Activated CD8-positive, alpha-beta T cell treated with anti-CD3 and anti-CD28 coated beads for 36 hours (primary cell): Measurements from ENCODE around the gene HBP1. TPM values are rescaled to one million over a fixed set of nuclear protein-coding genes. Genes with fewer than 3 reads are reported as not detected.

Experiments
- ATAC-seq: fragments of 200-7000 bp; cut with Tn5 transposase; one replicate; pipeline ENCODE4 v1.10.0; 2021; ENCODE audit warnings: mild to moderate bottlenecking, moderate library complexity
- CTCF ChIA-PET: fragments of 350-600 bp; sonication (Branson Sonifier 250); formaldehyde crosslinking; loops from one replicate; lab custom pipeline; 2021; ENCODE audit warnings: antibody characterized with exemption; lab: Charles Lee
- POLR2A ChIA-PET: fragments of 350-600 bp; sonication (Branson Sonifier 250); formaldehyde crosslinking; loops from one replicate; lab custom pipeline; 2021; ENCODE audit warnings: antibody characterized with exemption; lab: Charles Lee
- DNase-seq: peaks from one replicate; pipeline ENCODE4 v3.0.0-alpha.2; 2020
- H3K27ac Mint-ChIP-seq: one replicate; pipeline ENCODE4 v1.8.0; 2021; ENCODE audit warnings: mild to moderate bottlenecking, mixed read lengths
- H3K27me3 Mint-ChIP-seq: one replicate; pipeline ENCODE4 v1.8.0; 2021; ENCODE audit warnings: mixed read lengths
- H3K36me3 Mint-ChIP-seq: one replicate; pipeline ENCODE4 v1.8.0; 2021; ENCODE audit warnings: low read depth, mixed read lengths
- H3K4me1 Mint-ChIP-seq: one replicate; pipeline ENCODE4 v1.8.0; 2021; ENCODE audit warnings: low read depth, mixed read lengths
- H3K4me3 Mint-ChIP-seq: one replicate; pipeline ENCODE4 v1.8.0; 2021; ENCODE audit warnings: mild to moderate bottlenecking, moderate library complexity, mixed read lengths
- H3K9me3 Mint-ChIP-seq: one replicate; pipeline ENCODE4 v1.8.0; 2021; ENCODE audit warnings: mixed read lengths
- intact Hi-C: fragments of 100-400 bp; cut with micrococcal nuclease; formaldehyde crosslinking; loops from one replicate; pipeline ENCODE4 v1.10.0; 2022
- total RNA-seq, 2 experiments: library from RNA; stranded (reverse); gene quantifications; one replicate each; pipeline ENCODE4 v1.2.3, GENCODE V29; 2021
- TF ChIP-seq, protein P1 (sequence below): fragments of 200-600 bp; IDR thresholded peaks from one replicate; pipeline ENCODE4 v1.8.0; 2022; ENCODE audit warnings: antibody characterized with exemption, mild to moderate bottlenecking

HBP1 gene
- total RNA-seq, 2 experiments from 2014 or later: 23.8 to 30.5 TPM

DNA sequence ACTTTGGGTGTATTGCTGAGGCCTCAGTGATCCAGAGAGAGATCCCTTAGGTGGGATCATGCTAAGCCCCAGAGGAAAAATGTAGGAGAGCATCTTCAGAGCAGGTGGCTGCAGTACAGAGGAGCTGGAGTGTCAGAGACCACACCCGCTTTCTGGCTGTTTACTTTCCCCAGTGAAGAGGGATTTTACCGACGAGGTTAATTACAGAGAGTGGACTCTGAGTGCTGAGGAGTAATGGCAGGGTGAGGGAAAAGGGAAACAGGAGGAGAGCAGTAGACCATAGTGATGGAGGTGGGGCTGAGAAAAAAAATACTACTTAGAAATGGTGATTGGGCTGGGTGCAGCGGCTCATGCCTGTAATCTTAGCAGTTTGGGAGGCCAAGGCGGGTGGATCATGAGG lies 43.3 kb upstream of the HBP1 start:
- DNase-seq (no peak), ATAC-seq (no peak)
- no peaks in the 10 kb centered on the region for H3K9me3 Mint-ChIP-seq
- H3K27me3 Mint-ChIP-seq: no peaks in the 10 kb centered on the region
- ChIA-PET POLR2A (interaction anchor here (1.1 kb wide), 1 partner anchor 48 kb away, joined by 3 read pairs; no protein-coding TSS in a partner anchor), CTCF (interaction anchor here (1.1 to 2.9 kb wide), 3 partner anchors 22 to 27 kb away, joined by 3 to 10 read pairs (median 8); no protein-coding TSS in a partner anchor)
- H3K4me1 Mint-ChIP-seq: peaks cover 14% of the 10 kb centered on the region
- peak overlapping the region; percentile 83 for H3K27ac Mint-ChIP-seq
- peak overlapping the region; percentile 64 for H3K4me3 Mint-ChIP-seq
- no peaks in the 10 kb centered on the region for H3K36me3 Mint-ChIP-seq
- intact Hi-C loops: no loop called here
- TF ChIP-seq, protein P1, sequence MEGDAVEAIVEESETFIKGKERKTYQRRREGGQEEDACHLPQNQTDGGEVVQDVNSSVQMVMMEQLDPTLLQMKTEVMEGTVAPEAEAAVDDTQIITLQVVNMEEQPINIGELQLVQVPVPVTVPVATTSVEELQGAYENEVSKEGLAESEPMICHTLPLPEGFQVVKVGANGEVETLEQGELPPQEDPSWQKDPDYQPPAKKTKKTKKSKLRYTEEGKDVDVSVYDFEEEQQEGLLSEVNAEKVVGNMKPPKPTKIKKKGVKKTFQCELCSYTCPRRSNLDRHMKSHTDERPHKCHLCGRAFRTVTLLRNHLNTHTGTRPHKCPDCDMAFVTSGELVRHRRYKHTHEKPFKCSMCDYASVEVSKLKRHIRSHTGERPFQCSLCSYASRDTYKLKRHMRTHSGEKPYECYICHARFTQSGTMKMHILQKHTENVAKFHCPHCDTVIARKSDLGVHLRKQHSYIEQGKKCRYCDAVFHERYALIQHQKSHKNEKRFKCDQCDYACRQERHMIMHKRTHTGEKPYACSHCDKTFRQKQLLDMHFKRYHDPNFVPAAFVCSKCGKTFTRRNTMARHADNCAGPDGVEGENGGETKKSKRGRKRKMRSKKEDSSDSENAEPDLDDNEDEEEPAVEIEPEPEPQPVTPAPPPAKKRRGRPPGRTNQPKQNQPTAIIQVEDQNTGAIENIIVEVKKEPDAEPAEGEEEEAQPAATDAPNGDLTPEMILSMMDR: no peak

DNA sequence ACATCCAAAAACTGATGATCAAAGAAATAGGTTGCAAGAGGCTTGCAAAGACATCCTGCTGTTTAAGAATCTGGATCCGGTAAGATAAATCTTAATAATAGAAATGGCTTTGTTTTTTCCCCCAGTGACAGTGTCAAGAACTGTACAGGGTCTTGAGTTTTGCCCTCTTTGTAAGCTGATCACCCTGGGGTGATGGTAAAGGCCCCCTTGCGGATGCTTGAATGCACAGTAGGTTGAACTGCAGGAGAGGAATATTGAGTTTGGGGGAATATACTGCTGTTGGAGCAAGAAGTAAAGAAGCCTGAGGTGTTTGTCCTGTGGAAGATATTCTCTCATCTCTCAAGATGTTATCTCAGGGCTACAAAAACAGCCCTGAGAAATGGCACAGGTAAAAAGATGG lies 40.6 kb upstream of the HBP1 start:
- Mint-ChIP-seq H3K27ac (no peak overlapping the region), H3K27me3 (no peaks in the 10 kb centered on the region), H3K4me1 (peaks cover 14% of the 10 kb centered on the region), H3K4me3 (no peak overlapping the region), H3K36me3 (no peaks in the 10 kb centered on the region), H3K9me3 (no peaks in the 10 kb centered on the region)
- DNase-seq (no peak), ATAC-seq (no peak)
- ChIA-PET CTCF (interaction anchor here (2.9 kb wide), 1 partner anchor 20 kb away, joined by 10 read pairs; no protein-coding TSS in a partner anchor), POLR2A (no interaction called here)
- intact Hi-C loops: no loop called here
- TF ChIP-seq, protein P1: no peak

DNA sequence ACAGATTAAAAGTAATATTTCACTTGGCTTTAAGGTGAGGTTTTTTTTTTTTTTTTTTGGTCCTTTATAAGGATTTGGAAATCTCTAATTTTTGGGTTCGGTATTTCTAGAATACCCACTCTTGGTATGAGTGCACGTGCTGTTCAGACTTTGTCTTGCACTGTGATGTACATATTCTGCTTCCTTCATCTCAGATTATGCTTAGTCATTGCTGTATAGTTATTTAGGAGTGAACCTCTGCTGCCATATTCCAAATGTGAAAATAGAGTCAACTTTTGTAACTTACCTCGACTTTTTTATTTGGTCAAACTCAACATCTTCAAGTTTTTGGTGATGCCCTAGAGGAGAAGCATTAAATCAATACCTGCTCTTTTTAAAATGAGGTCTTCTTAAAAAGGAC lies 40.1 kb upstream of the HBP1 start:
- intact Hi-C loops: no loop called here
- H3K4me1 Mint-ChIP-seq: peaks cover 14% of the 10 kb centered on the region
- H3K4me3 Mint-ChIP-seq: no peak overlapping the region
- CTCF ChIA-PET: no interaction called here
- DNase-seq: no peak
- no peaks in the 10 kb centered on the region for H3K9me3 Mint-ChIP-seq
- TF ChIP-seq, protein P1: no peak
- H3K27me3 Mint-ChIP-seq: no peaks in the 10 kb centered on the region
- H3K27ac Mint-ChIP-seq: no peak overlapping the region
- POLR2A ChIA-PET: no interaction called here
- no peaks in the 10 kb centered on the region for H3K36me3 Mint-ChIP-seq
- ATAC-seq: no peak

DNA sequence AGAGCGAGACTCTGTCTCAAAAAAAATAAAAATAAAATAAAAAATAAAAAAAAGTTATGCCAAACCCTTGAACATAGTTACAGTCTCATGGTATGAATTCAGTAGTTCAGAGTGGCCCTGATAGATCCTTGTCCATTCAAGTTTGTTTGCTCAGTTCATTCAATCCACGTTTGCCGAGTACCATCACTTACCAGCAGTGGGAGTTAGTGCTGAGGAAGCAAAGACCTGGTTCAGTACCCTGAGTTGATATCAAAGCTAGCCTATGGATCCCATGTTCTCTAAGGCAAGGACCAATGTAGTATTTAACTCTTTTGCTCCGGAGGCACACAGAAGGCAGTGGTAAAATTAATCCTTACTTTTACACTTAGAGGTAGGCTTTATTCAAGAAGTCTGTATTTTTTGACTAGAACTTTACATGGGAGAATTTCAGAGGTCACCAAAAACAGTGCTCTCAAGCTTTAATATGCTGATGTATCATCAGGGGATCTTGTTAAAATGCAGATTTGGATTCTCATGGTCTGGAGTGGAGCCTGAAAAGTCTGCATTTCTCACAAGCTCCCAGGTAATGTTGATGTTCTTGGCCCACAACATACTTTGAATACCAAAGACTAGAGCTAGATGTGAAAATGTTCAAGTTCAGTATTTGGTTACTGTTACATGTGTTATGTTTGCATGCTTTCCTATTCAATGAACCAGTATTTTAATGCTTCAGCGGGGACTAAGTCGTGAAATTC lies 38.1 kb upstream of the HBP1 start:
- intact Hi-C loops: no loop called here
- CTCF ChIA-PET: interaction anchor here (0.7 to 6.1 kb wide), 2 partner anchors 18 to 338 kb away, joined by 4 to 51 read pairs; no protein-coding TSS in a partner anchor
- no peaks in the 10 kb centered on the region for H3K36me3 Mint-ChIP-seq
- H3K27ac Mint-ChIP-seq: no peak overlapping the region
- H3K4me1 Mint-ChIP-seq: peaks cover 9% of the 10 kb centered on the region
- no peaks in the 10 kb centered on the region for H3K27me3 Mint-ChIP-seq
- H3K9me3 Mint-ChIP-seq: no peaks in the 10 kb centered on the region
- POLR2A ChIA-PET: no interaction called here
- H3K4me3 Mint-ChIP-seq: no peak overlapping the region
- ATAC-seq (no peak), DNase-seq (no peak)
- TF ChIP-seq, protein P1: no peak

DNA sequence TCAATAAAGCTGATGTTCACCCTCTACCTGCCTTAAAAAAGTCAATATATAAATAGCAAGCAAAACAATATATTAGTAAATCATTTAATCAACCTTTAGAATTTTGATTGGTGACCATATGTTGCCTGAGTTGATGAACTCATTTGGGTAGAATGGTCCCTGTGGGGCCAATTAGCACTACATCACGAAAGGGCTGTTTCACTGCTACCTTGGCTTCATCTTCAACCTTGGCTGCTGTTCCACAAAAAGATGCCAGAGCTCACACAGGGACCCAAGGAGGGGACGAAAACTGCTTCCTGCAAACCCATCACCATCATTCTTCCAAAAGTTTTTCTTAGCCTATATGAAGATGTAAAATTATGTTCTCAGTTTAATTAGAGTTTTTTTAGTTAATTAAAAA lies 35.4 kb upstream of the HBP1 start:
- POLR2A ChIA-PET: interaction anchor here (1.1 kb wide), 1 partner anchor 30 kb away, joined by 4 read pairs; no protein-coding TSS in a partner anchor
- ATAC-seq (no peak), DNase-seq (no peak)
- H3K27me3 Mint-ChIP-seq: no peaks in the 10 kb centered on the region
- H3K27ac Mint-ChIP-seq: no peak overlapping the region
- CTCF ChIA-PET: interaction anchor here (1.9 to 6.1 kb wide), 3 partner anchors 15 to 340 kb away, joined by 4 to 51 read pairs (median 8); no protein-coding TSS in a partner anchor
- no peaks in the 10 kb centered on the region for H3K4me1 Mint-ChIP-seq
- no peaks in the 10 kb centered on the region for H3K9me3 Mint-ChIP-seq
- intact Hi-C loops: no loop called here
- TF ChIP-seq, protein P1: no peak
- no peaks in the 10 kb centered on the region for H3K36me3 Mint-ChIP-seq
- H3K4me3 Mint-ChIP-seq: no peak overlapping the region
